HG03095 (cell line): ENCODE data around the gene IFI16.
A peak's percentile ranks its signal among the peaks of the same experiment; 100 is the strongest.

Source experiments
- ATAC-seq: cut with Tn5 transposase; IDR thresholded peaks from one replicate; pipeline ENCODE4 v1.9.1; 2021; ENCODE audit warnings: moderate library complexity; ENCODE audit not compliant: unreplicated experiment

Gene IFI16

DNA sequence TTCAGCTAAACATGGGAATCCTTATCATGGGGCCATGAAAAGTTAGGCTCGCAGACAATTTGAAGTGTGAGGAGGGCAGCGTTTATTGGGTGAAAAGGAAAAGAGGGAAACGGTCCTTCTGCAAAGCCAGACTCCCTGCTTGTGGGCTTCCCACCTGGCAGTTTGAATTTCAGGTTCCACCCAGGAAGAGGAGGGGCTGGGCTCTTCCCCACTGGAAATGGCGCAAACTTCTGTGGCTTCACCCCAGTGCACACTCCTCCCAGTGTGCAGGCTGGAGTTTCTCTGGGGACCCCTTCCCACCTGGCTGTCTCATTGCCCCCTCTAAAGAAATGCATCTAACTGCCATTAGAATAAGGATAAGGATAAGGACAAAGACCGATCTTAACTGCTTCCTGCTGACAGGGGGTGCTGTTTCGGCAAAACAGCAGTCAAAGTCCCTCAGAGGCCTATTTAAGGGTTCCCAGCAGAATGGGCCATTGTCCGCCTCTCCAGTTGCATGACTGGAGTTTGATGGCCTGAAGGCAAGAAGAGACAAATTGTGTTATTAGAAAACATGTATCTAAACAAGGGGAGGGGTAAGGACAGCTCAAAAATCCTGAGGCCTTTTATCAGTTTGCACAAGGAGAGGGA is 46.5 kb downstream of the IFI16 start:
- ATAC-seq = no peak

DNA sequence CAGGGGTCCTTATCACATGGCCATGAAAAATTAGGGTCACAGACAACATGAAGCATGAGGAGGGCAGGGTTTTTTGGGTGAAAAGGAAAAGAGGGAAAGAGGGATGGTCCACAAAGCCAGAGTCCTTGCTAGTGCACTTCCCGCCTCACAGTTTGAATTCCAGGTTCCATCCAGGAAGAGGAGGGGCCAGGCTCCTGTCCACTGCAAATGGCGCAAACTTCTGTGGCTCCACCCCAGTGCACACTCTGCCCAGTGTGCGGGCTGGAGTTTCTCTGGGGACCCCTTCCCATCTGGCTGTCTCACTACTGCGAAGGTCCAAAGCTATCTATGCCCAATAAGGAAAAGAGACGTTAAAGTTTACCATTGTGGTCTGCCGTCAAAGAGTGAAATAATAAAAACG is 49.0 kb downstream of the IFI16 start:
- ATAC-seq = no peak

DNA sequence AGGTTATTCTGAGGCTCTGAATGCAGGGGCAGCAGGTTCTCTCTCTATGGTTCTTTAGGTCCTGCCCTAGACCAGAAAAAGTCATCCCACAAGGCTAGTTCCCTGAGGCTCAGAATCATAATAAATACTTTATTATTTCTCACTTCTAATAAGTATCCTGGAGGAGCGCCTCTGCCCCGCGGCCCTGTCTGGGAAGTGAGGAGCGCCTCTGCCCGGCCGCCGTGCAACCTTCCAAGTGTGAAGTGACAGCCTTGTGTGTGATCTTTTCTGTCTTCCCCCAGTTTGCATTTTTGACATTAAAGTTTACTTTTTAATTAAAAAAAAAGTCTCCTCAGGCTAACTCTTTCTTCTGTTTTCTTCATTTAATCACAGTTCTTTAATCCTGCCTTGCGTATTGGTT is 55.4 kb downstream of the IFI16 start:
- no peak for ATAC-seq

DNA sequence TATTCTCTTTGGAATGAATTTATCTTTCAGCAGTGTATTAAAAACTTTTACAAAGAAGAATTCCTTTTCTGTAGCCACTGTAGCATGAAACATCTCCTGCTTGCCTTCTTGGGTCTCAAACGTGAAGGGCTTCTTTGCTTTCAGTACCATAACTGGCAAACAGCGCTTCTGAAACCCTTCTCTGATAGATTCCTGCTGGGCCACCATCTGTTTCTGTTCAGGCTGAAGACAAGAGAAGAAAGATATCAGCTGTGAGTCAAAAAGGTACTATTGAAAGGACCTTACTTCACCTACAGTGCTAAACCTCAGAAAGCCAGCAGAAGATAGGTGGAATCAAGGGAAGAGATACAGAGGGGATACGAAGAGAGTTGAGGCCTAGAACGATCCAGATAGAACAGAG is 56.4 kb downstream of the IFI16 start:
- ATAC-seq = no peak

DNA sequence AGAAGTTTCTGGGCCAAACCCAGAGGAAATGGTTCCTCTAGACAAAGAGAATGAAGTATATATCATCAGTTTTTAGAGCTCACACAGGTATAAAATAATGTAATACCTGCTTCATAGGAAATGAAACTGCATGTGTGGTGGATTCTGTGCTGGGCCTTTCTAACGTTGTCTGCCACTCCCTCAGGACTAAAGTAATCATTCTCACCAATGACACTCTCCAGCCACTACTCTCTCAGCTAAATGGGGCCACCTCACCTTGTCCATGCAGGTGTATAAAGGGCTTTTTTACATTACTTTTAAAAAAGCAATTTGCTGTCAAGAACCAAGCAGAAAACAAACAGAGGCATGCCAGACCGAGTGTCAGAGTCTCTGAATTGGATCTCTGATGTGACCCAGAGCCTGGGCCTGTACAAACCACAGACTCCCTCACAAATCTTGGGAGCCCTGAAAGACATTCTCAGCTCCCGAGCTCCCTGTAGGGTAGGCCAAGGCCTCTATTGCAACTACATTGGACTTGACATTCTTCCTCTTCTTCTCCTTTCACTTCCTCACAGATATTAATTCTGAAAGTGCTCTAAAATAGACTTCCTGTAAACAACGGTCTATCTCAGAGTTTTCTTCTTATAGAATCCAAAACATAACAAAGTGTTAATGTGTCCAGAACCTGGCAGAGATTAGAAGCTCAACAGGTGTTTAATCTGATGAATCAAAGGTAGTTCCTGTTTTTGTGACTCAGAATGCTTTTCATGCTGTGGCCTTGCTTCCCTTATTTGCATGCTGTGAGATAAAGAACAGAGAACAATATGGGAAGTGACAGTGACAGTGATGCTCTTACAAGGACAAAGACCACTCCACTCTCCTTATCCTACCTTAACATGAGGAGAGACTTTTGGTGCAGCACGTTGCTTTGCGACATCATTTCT is 58.3 kb downstream of the IFI16 start:
- ATAC-seq = peak; percentile 76

DNA sequence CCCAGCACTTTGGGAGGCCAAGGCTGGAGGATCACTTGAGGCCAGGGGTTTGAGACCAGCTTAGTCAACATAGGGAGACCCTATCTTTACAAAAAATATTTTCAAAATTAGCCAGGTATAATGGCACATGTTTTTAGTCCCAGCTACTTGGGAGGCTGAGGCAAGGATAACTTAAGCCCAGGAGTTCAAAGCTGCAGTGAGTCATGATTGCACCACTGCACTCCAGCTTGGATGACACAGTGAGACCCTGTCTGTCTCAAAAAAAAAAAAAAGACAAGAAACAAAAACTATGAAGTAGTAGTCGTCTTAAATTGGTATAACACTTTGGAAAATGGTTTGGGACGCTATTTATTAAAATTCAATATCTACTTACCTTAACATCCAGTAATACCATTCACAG is 59.2 kb downstream of the IFI16 start:
- ATAC-seq = no peak

DNA sequence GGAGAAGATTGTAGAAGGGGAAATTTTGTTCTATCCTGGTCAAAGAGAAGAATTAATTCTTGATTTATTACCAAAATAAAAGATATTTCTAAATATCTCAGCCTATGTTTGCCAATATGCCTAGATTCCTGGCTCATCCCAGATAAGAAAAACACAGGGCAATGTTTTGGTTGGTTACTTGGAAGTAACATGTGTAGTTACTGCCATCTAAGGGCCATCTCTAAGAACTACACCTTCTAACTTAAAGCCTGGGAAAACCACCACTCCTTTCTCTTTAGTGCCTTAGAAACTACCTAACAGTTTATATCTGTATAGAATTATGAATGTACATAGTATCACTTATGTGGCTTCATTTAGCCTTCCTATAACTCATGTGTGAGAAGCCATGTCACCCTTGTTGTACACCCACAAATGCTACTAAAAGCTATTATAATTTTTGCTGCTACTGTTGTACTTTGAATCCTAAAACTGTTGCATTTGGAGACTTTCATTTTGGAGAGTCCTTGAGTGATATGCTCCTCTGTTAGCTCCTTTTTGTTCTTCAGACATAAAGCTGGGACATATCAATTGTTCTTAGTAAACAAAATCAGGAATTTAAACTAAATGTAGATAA is 62.4 kb downstream of the IFI16 start:
- ATAC-seq = no peak

DNA sequence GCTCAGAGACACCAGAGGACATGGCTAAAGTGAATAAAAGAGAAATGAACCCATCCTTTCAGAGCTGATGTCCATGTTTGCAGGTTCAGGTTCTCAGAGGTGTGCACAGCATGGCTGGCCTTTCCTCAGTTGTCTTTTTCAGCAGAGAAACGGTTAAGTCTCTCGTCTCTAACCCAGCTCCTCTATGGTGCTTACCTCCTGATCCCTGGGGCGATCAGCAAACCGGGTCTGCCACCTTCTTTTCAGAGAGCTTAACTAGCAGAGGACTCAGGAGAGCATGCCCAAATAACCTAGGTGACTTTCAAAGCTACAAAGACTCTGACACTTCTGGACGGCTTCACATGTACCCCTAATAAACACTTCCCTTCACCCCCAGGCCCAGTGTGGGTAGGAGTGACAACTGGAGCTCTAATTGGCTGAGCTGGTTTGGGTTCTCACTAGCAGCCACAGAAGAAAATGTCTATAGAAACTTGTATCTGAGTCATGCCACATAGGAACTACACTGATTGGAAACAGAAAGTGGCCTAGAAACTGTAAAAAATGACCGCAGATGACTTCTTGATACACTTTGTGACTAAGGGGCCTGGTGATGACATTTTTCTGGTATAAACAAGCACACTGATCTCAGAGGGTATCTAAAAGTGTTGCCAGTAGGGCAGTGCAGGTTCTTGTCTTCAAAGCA is 66.9 kb downstream of the IFI16 start, which contains the start of gene AIM2:
Gene AIM2 (minus strand): TSS at position 329 of the 682 bp plus-strand sequence. CDS start 3,267 bp downstream, outside the sequence.
- ATAC-seq = peak; percentile 83

DNA sequence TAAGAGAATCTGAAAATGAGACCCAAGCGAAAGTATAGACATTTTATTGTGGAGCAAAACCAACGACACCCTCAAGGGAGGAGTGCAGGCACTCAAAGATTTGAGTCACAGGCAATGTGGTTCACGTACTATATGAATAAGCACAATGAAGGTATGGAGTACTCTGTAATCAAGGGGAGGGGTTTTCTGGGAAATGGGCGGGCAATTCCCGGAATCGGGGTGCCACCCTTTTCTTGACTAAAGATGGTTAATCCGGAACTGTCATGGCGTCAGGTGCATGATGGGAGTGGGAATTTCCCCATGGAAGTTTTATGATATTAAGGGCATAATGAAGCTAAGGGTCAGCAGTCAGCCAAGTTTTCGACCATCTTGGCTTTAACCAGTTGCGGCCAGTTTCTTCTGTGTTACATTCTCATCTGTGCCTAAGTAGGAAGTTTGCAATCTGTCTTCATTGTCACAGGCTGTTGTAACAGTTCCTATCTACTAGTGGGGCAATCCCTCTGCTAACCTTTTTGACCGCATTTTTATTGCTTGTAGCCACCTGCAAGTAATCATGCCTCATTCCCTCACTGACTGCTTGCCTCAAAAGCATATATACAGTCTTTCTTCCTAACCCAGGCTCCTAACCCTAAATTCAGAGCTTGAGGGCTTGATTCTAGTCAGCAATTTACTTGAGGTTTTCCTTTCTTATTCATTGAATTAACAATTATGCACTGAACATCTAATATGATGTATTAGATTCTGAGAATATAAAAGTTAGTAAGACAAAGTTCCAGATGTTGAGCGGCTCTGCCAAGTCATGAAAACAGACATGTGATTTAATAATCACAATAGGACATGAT is 67.6 kb downstream of the IFI16 start:
- peak; percentile 51 for ATAC-seq

DNA sequence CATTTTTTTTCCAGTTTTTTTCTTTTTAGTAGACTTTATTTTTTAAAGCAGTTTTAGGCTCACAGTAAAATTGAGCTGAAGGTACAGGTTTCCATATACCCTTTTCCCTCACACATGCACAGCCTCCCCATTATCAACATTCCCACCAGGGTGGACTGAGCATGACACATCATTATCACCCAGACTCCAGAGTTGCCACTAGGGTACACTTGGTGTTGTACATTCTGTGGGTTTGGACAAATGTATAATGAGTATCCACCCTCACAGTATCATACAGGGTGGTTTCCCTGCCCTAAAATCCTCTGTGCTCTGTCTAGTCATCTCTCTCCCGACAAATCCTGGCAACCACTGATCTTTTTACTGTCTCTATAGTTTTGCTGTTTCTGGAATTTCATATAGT is 69.8 kb downstream of the IFI16 start:
- no peak for ATAC-seq

DNA sequence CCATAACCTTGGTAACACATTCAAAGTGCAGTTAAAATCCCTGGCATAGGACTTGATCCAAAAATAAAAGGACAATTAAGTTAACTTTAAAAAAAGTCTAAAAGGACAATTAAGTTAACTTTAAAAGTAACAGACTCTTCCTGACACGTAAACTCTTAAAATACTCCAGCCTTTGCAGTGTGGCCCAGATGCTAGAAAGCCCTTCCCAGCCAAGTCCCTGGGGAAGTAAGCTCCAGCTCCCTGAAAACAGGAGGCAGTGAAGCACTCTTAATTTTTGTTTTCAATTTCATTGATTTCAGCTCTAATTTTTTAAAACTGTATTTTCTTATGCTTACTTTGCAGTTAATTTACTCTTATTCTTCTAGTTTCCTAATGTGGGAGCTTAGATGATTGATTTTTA is 71.9 kb downstream of the IFI16 start:
- no peak for ATAC-seq

DNA sequence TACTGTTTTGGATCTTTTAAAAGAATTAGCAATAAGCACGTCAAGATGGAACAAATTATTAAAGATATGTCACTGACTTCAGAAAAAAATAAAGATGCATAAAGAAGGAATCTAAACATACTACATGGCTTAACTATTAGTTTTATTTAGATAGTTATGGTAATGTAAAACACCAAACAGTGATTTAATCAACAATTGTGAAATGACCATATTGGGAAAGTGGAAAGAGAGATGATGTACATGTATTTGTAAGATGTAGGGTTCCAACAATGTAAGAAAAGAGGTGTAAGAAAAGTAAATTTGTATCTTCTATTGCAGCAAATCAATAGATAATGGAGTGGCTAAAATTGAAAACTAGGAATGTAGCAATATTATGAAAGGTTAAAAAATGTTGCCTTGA is 73.3 kb downstream of the IFI16 start:
- no peak for ATAC-seq

DNA sequence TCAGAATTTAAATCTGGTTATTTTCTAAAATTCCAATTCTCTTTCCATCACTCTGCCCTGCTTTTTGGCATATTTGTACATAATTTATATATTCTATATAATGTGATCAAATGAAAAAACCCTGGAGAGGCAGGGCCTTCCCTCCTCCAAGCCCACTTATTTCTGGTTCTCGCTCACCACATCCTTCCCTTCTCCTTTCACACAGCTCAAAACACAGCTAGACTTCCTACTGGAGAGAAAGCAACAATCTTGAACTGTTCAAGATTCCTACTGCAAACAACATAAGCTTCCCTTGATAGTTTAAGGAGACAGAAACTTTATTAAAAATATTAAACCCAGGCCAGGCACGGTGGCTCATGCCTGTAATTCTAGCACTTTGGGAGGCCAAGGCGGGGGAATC is 74.4 kb downstream of the IFI16 start:
- ATAC-seq = no peak

DNA sequence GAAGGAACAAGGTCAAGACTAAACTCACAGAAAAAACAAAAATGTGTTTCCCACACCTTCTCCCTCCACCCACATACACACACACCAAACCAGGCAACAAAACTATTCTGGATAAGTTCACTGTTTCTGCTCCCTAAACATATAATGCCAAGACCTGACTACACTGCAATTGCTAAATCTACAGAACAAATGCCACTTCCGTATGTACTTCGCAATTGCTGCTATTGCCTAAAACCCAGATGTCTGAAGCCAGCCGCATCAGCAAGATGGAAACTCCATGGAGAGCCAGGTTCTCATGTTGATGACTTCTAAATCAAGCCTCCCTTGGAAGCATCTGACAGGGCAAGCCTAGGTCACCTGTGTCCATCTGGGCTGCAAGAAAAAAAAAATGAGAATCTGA is 75.2 kb downstream of the IFI16 start:
- no peak for ATAC-seq

DNA sequence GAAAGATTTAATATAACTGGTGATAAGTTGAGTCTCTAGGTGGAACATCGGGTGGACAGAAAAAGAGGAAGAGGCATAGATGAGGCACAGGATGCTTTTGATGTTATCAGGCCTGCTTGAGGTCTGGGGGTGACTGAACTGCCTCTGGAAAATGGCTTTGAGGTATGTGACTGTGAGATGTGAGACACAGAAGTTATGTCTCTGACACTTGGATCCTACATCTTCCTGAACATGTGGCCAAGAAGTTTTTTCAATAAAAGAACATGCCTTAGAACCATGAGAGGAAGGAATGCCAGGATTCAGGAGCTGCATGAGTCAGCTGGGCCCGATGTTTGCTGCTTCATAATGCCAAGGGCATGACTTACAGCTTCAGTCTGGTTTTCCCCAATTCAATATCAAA is 78.3 kb downstream of the IFI16 start:
- ATAC-seq = no peak

DNA sequence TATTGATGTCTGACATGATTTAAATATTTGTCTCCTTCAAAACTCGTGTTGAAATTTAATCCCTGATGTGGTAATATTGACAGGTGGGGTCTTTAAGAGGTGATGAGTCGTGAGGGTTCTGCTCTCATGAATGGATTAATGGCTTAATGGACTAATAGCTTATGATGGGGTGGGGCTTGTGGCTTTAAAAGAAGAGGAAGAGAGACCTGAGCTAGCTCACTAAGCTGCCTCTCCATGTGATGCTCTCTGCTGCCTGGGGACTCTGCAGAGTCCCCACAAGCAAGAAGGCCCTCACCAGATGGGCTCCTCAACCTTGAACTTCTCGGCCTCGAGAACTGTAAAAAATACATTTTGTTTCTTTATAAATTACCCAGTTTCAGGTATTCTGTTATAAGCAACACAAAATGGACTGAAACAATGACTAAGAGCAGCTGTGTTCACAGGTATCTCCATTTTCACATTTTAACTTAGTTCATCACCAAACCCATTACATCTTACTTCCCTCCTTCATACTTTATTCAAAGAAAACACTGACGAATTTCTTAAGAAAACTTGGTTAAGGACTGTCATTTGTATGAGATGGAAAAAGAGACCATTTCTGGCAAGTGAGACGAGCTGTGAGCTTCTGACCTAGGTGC is 79.0 kb downstream of the IFI16 start:
- ATAC-seq = no peak

DNA sequence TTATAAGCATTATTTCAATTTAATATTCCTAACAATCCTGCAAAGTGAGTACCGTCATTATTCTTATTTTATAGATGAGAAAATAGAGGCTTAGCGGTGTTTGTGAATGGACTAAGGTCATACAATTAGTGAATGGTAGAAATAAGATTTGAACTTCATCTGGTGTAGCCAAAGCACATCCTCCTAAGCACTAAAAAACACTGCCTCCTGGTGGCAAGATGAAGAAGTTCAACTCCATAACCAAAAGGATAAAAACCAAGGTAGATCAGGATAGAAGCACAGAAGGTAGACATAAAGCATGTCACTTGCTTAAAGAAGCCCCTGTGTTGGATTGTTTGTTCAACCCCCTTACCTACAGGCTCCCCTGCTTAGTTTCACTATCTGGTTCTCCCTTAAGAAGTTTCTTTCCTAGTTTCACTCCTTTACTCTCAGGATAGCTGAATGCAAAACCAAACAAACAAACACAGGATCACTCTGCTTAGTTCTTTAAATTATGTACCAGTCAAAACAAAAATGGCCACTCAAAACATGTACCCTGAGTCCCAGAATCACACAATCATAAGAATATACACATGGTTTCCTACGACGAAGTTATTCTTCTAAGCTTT is 79.6 kb downstream of the IFI16 start:
- no peak for ATAC-seq

DNA sequence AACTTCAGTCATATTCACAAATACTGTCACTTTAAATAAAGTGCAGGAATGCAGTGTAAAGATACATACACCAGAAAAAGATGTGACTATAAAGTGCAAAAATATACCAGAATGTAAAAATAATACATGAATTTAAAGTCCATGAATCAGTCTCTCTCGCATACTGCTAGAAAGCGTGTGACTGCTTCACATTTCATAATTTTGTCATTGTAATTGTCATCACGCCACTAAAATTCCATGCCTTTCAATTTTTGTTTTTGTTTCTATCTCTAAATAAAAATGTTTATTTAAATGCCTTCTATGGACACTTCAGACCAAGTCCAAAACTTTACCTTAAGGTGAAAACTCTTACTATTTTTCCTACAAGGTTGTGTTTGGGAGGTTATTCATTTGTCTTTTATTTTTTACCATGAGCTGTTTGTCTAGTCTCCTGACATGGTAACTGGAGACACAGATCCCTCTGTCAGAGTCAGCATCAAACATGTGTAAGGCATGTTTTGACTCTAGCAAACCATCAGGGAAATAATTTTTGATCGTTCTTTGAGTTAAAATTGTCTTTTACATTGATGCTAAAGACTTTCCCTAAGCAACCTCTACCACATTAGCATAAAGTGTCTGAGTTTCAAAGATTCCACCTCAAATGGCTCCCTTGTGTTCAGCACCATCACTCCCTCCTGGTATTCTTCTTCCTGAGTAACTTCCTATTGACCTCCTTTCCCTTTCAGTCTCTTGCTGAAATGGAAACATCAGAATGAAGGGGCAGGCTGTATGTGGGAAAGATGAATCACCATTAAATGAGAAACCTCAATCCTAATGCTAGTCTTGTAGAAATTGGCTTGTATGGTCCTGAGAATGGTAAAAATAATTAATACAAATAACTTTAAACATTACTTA is 80.8 kb downstream of the IFI16 start:
- no peak for ATAC-seq

DNA sequence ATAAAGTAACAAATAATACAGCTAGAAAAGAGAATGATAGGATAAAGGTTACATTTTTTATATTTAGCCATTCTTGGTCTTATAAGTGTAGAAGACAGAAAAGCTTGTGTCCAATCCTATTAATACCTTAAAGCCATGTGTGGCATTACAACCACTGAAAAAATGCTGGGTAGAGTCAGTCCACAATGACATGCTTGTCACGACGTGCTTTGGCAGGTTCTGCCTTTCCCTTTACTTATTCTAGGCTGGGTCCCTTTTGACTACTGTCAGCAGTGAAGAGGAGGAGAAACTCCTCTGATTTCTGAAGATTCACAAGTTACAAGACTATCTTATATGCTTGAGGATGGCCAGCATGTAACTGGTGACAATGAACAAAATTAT is 81.5 kb downstream of the IFI16 start:
- ATAC-seq = no peak
